GM21515 (cell line): ENCODE measurements around the gene TXNRD2.

Source experiments
- ATAC-seq: cut with Tn5 transposase; IDR thresholded peaks from one replicate; pipeline ENCODE4 v1.9.1; 2021; ENCODE audit not compliant: unreplicated experiment

The TXNRD2 gene

GRCh38 chr22:19878461-19879245, 63.0 kb downstream of the TXNRD2 start:
- no peak for ATAC-seq

- ATAC-seq: no peak
These were observed 63.8 kb downstream of the TXNRD2 start for GRCh38 chr22:19877626-19878339.

DNA sequence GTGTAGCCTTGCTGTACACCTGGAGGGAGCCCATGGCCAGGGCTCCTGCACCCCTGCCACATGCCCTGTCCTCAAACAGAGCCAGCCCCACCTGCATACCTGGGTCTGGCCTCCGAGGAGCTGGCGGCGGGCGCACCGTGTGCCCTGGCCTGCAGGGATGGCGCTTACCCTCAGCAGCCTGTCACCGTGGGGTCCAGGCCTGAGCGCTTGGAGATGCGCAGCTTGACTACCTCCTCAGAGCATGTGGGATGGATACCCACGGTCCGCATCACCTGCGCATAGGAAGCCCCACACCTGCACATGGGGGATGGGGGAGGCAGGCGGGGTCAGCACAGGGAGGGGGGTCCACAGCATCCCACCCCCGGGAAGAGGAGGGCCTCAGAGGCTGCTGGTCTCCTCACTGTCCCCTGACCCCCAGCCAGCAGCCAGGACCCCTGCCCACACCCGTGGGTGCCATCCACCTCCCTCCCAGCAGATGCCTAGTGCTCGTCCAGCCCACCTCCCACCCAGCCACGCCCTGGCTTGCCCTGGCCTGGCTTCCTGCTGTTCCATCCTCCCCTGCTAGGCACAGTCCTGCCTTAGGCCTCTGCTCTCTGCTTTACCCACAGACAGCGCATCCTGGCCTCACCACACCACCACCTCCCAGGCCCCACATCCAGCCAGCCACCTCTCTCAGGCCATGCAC, 64.5 kb downstream of the TXNRD2 start:
- ATAC-seq: no peak

DNA sequence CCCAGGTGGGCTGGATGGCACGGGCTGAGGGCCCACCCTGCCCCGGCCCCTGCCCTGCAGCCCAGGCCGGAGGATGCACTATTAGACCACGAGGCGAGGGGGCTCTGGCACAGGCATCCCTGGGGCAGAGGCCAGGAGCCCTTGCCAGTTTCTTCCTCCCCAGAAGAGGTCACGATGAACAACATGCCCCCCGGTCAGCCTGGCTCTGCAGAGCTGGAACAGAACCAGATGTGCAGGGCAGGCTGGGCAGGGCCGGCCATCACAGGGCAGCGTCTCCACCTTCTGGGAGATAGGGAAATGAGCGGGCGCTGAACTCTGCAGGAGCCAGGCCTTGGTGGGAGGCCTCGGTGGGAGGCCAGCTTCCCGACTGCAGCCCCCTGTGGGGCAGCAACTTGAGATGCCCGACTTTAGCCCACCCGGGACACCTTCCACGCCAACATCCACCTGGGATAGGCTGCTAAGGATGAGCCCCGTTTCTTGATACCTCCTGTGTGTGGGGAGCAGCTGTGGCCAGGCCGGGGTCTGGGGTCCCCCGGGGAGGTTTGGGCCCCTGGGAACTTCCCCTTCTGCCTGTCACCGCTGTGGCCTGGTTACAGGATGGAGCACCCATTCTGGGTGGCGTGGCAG, 65.2 kb downstream of the TXNRD2 start:
- no peak for ATAC-seq

GRCh38 chr22:19875531-19876313, 65.9 kb downstream of the TXNRD2 start:
- no peak for ATAC-seq

- ATAC-seq: no peak
These were observed 66.5 kb downstream of the TXNRD2 start for GRCh38 chr22:19875061-19875530.

DNA sequence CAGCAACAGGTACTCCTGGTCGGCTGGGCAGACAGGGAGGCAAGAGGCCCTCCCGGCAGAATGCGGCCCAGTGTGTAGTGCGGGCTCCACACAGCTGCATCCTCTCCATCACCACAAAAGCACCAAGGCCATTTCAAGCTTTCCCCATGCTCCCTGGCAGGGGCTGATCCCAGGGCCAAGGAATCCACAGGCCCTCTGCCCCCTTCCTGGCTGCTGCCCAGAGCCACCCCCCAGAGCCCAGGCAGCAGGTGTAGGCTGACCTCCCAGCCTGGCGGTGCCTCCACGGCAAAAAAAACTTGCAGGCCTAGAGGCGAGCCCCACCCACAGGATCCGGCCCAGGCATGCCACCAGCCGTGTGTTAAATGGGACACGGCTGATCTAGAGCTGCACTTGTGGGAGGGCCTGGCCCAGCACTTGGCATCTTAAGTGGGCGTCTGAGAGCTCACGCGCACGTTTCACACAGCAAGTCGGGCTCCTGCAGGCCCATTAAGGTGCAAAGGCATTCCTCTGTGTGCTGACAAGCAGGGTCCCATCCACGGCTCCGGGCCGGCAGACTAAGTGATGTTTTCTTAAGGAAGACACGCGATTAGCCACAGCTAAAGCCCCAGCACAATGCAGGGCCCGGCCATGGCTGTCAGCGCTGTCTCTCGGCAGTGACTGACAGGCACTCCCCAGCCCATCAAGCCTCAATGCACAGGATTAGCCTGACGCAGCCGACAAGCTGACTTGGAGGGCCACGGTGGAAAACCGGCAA, 67.1 kb downstream of the TXNRD2 start:
- ATAC-seq: no peak

GRCh38 chr22:19873960-19874306, 67.7 kb downstream of the TXNRD2 start:
- ATAC-seq: no peak

DNA sequence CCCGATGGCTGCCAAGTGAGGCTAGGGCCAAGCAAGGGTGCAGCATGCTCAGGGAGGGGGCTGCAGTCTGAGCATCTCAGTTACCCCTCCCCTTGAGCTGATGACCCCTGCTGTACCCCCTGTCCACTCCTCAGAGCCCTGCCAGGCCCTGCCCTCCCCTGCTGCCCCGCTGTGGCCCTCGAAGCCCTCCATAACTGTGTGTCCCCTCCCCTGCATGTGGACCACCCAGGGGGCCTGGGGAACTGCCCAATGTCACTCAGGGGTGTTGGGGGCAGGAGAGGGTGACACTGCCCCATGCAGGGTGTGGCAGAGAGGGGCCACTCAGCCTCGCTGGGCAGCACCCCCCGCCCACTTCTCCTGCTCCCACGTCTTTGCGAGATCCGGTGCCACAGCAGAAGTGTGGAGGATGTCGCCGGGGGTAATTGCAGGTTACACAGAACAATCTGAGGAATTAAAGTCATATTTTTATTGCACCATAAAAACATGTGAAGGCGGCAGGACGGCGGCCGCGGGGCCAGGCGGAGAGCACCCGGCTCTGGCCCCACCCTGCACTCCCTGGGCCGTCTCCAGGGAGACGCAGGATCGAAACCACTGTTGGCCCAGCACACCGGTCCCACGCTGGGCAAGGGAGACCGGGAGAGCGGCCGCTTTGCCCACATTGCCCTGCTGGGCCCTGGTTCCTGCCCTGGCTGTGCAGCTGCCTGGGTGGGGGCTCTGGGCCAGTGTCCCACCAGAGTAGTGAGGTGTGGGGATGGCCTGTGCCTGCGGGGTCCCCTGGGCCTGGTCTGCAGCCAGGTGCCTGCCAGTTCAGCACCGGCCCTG, 68.3 kb downstream of the TXNRD2 start:
- ATAC-seq: no peak

GRCh38 chr22:19872779-19873137, 68.9 kb downstream of the TXNRD2 start:
- no peak for ATAC-seq

- no peak for ATAC-seq
These were observed 69.5 kb downstream of the TXNRD2 start for GRCh38 chr22:19871845-19872778.

DNA sequence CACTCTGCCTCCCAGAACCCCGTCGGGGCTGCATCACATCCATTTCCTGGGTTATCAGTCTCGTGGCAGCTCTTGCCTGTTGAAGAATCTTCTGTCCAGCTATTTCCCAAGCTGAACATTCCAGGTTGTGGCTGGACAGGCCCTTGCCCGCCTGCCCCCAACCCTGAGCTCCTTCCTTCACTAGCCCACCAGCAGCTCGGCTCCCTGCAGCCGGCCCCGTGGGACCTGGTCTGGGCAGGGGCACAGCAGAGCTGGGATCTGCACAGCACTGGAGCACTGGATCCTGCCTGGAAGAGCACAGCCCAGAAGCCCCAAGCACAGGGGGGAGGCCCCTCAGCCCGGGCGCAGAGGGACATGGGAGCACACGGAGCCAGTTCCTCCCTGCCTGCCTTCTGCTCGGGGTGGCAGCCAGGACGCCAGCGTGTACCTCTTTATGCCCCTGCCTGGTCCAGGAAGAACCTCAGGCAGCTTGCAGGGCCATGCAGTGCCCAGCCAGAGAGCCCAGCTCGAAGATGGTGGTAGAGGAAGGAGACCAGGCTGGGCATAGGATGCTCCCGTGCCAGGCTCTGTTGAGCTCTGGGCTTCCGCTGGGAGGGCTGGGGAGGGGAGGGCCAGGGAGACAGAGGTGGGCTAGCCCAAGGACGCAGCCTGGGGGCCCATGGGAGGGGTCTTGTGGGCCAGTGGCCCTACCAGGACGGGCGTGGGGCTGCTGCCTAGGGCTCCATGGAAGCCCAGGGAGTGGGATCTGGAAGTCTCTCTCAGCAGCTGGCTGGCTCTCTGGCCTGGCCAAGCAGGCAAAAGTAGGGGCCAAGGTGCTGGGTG, 70.4 kb downstream of the TXNRD2 start:
- ATAC-seq: no peak

- no peak for ATAC-seq
These were observed 71.2 kb downstream of the TXNRD2 start for GRCh38 chr22:19870153-19871022.

DNA sequence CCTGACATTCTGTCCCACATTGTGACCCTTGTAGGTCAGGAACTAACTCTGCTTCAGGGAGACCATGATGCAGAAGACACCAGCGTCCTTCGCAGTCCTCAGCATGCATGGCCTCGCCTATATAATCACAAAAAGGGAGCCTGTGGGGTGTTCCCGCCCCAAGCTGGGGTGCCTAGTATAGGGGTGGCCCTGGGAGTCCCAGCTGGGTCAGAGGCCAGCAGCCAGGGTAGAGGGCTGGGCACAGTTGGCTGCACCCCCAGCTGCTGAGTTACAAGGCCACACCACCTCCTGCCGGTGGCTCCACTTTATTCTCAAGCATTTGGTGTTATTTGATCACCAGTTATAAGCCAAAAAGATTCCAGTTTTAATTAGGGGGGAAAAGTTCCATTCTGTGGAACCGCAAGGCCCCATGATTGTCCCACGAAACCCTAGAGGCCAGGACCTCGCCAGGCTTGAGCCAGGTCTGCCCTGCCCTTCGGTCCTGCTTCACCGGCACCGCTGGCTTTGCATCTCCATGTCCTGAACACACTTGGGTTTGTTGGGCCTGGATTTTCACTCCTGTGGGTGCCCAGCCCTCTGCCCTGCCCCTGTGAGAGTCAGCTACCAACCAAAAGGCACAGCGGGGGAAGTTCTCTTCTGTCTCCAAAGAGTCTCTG, 72.0 kb downstream of the TXNRD2 start:
- no peak for ATAC-seq

- no peak for ATAC-seq
These were observed 72.7 kb downstream of the TXNRD2 start for GRCh38 chr22:19868773-19869471.
